Heart right ventricle (tissue), 16 donors: ENCODE data around the gene PRADC1. TPM values are rescaled to one million over a fixed set of nuclear protein-coding genes. Genes with fewer than 3 reads are reported as not detected.
A peak's percentile ranks its signal among the peaks of the same experiment; 100 is the strongest.

ENCODE experiments used
- ATAC-seq, 8 donors: fragments of 200-7000 bp; cut with Tn5 transposase; one replicate each; pipeline ENCODE4 v1.9.1; 2020; ENCODE audit warnings: mild to moderate bottlenecking in 8 of 8, moderate library complexity in 8 of 8, moderate number of reproducible peaks in 1 of 8
- DNase-seq, 2 donors: peaks; one replicate each; pipeline ENCODE4 v3.0.0-alpha.2; 2020
- H3K27ac ChIP-seq, 10 donors: fragments of 200-600 bp; sonication (generic) in 2 of 10; one replicate each; pipeline versions ENCODE4 v1.5.0 to v1.8.0; 2020 to 2022; ENCODE audit warnings: mild to moderate bottlenecking in 3 of 10
- H3K27me3 ChIP-seq, 7 donors: fragments of 200-600 bp; one replicate each; pipeline ENCODE4 v1.8.0; 2021 to 2022; ENCODE audit warnings: mild to moderate bottlenecking in 2 of 7
- H3K36me3 ChIP-seq, 9 donors: fragments of 200-600 bp; sonication (generic) in 1 of 9; one replicate each; pipeline versions ENCODE4 v1.5.0 to v1.8.0; 2020 to 2022; ENCODE audit warnings: mild to moderate bottlenecking in 2 of 9
- H3K4me1 ChIP-seq, 9 donors: fragments of 200-600 bp; sonication (generic) in 1 of 9; one replicate each; pipeline versions ENCODE4 v1.5.0 to v1.8.0; 2020 to 2022; ENCODE audit warnings: mild to moderate bottlenecking in 4 of 9
- H3K4me3 ChIP-seq, 10 donors: fragments of 200-600 bp; sonication (generic) in 2 of 10; one replicate each; pipeline versions ENCODE4 v1.5.0 to v1.8.0; 2020 to 2022; ENCODE audit warnings: mild to moderate bottlenecking in 7 of 10, moderate library complexity in 2 of 10
- H3K9me3 ChIP-seq, 11 donors: fragments of 200-600 bp in 10 of 11; sonication (generic) in 2 of 11; one replicate each; pipeline versions ENCODE4 v1.5.0 to v1.8.0; 2013 to 2022; ENCODE audit warnings: mild to moderate bottlenecking in 2 of 11, control low read depth in 1 of 11, moderate library complexity in 1 of 11
- CTCF ChIP-seq, 9 donors: fragments of 200-600 bp; sonication (generic) in 2 of 9; IDR thresholded peaks; one replicate each; pipeline versions ENCODE4 v1.5.0 to v1.8.0; 2021 to 2022; ENCODE audit warnings: antibody characterized with exemption in 9 of 9, mild to moderate bottlenecking in 5 of 9, moderate library complexity in 1 of 9
- WGBS, 2 donors: extraction: QIAGEN DNeasy Blood & Tissue Kit; methylation state at CpG; one replicate each; pipeline ENCODE4 v1.1.7; 2013; ENCODE audit warnings: inconsistent platforms in 1 of 2; 5-methylcytosine and 5-hydroxymethylcytosine counted together
- intact Hi-C, 10 donors: fragments of 100-400 bp; cut with DNase I; formaldehyde crosslinking; loops; one replicate each; pipeline versions ENCODE4 v1.11.1 to v1.14.2; 2022
- polyA plus RNA-seq, 2 donors: library from polyadenylated mRNA; stranded (reverse); fragments of 200-250 nt; gene quantifications; one replicate each; pipeline ENCODE4 v1.2.3, GENCODE V29; 2013
- total RNA-seq, 10 donors: library from RNA; stranded (reverse); fragmentation: NEBNext Ultra II Directional in 3 of 10; extraction: Animal tissue kit (Norgen Biotek cat#: 25700) in 3 of 10; gene quantifications; one replicate each; pipeline versions ENCODE4 v1.2.1 to v1.2.4, GENCODE V29; 2021 to 2023
- donor health status: Arrhythmogenic right ventricular cardiomyopathy.
- donor health status: ischemic (EF 13 %, LVEDD 7.1; RV severe dilation, severe dysfunction).
- donor health status: healthy with polysubstance abuse.
- donor health status: DM: no; HTN: yes; CAD: no.
- donor health status: DM: no; HTN: no; CAD: no.
- donor health status: ischemic (EF 25% LVEDD 6.9; RV normal size, moderate dysfunction).
- donor health status: ischemic (EF 25% LVEDD 5.7; RV mildly dilated, moderate dysfunction).
- donor health status: healthy.
- donor health status: DM: yes; HTN: yes; CAD: no.
- donor health status: Ischemic cardiomyopathy.
- donor health status: ischemic (EF 35%, LVEDD 5.7; RV mildly dilated, moderate dysfunction).
- donor health status: nonischemic (EF 11% LVEDD 7.7; RV severe dilation, severe dysfunction).
- donor health status: DM: yes; HTN: yes; CAD: no.
- donor health status: PGD.
- donor health status: ischemic (EF 29% LVEDD 5.4; RV normal size, mild dysfunction).
- donor health status: nonischemic (EF 23%, LVEDD 6.1; RV moderate dilation, normal function).

PRADC1 gene
- total and polyA plus RNA-seq, 12 donors: 61.2 to 221 (median 78.8) TPM

- WGBS, 2 donors: 90 to 91% methylated on average over 3 of the region's 3 CpGs
- Histone ChIP-seq H3K27ac (no peak overlapping the region), H3K27me3 (no peaks in the 10 kb centered on the region), H3K4me1 (peaks cover 0 to 21% (median 12%) of the 10 kb centered on the region in 9 donors), H3K4me3 (no peak overlapping the region), H3K36me3 (peaks cover 0 to 100% (median 70%) of the 10 kb centered on the region in 9 donors), H3K9me3 (no peaks in the 10 kb centered on the region)
- peak in 1 of 8 donors; percentile 19 for ATAC-seq
- intact Hi-C loops: no loop called here
- TF ChIP-seq CTCF (IDR thresholded peaks at IDR 0.05): no peak
- no peak for DNase-seq
These were observed 11.5 kb upstream of the PRADC1 start for GRCh38 chr2:73244580-73244979.

GRCh38 chr2:73243884-73244570 lies 11.0 kb upstream of the PRADC1 start:
- peaks cover 0 to 100% (median 64%) of the 10 kb centered on the region in 9 donors for H3K36me3 ChIP-seq
- ATAC-seq: peak in 6 of 8 donors; percentile 22 to 83 (median 80)
- no peak for TF ChIP-seq CTCF (IDR thresholded peaks at IDR 0.05)
- no peak overlapping the region for H3K4me3 ChIP-seq
- H3K4me1 ChIP-seq: peaks cover 0 to 26% (median 17%) of the 10 kb centered on the region in 9 donors
- peak in 1 of 2 donors; percentile 29 for DNase-seq
- H3K27ac ChIP-seq: no peak overlapping the region
- H3K9me3 ChIP-seq: no peaks in the 10 kb centered on the region
- no peaks in the 10 kb centered on the region for H3K27me3 ChIP-seq
- WGBS, 2 donors: 30 to 40% methylated on average over 5 of the region's 5 CpGs
- intact Hi-C loops: no loop called here

- peaks cover 0 to 73% (median 23%) of the 10 kb centered on the region in 9 donors for H3K36me3 ChIP-seq
- H3K4me1 ChIP-seq: peaks cover 0 to 69% (median 55%) of the 10 kb centered on the region in 9 donors
- intact Hi-C loops: loop anchor here in 2 of 10 donors (1.0 to 10.0 kb wide), 2 partner anchors 47 to 1135 kb away; no protein-coding TSS in a partner anchor
These were observed 6.7 kb upstream of the PRADC1 start for GRCh38 chr2:73239776-73240175.

GRCh38 chr2:73238976-73239375 lies 5.9 kb upstream of the PRADC1 start:
- intact Hi-C loops: loop anchor here in 1 of 10 donors (10.0 kb wide), 1 partner anchor 1136 kb away; no protein-coding TSS in a partner anchor
- WGBS, 2 donors: 82 to 84% methylated on average over 1 of the region's 1 CpG
- H3K36me3 ChIP-seq: peaks cover 0 to 65% (median 19%) of the 10 kb centered on the region in 9 donors

More at GRCh38 chr2:73239776-73240175, 6.7 kb upstream of the PRADC1 start:
- H3K9me3 ChIP-seq: no peaks in the 10 kb centered on the region
- no peaks in the 10 kb centered on the region for H3K27me3 ChIP-seq
- TF ChIP-seq CTCF (IDR thresholded peaks at IDR 0.05): no peak
- WGBS, 2 donors: 37 to 53% methylated on average over 3 of the region's 3 CpGs
- no peak overlapping the region for H3K4me3 ChIP-seq
- no peak overlapping the region for H3K27ac ChIP-seq
- ATAC-seq (peak in 1 of 8 donors; percentile 25), DNase-seq (no peak)

More at GRCh38 chr2:73238976-73239375, 5.9 kb upstream of the PRADC1 start:
- no peak for DNase-seq
- no peak for ATAC-seq
- Histone ChIP-seq H3K27me3 (no peaks in the 10 kb centered on the region), H3K27ac (no peak overlapping the region), H3K9me3 (no peaks in the 10 kb centered on the region), H3K4me1 (peaks cover 0 to 63% (median 52%) of the 10 kb centered on the region in 9 donors), H3K4me3 (no peak overlapping the region)
- TF ChIP-seq CTCF (IDR thresholded peaks at IDR 0.05): no peak
